ENCODE measurements around the gene TCIRG1.

- TF ChIP-seq CTCF (IDR thresholded peaks at IDR 0.05) (no peak), MYC (IDR thresholded peaks at IDR 0.05; ENCODE audit: borderline replicate concordance, low read length) (no peak), PHF8 (IDR thresholded peaks at IDR 0.05; ENCODE audit: borderline replicate concordance, low read depth) (no peak), MAFK (IDR thresholded peaks at IDR 0.05; ENCODE audit: partially characterized antibody) (no peak), USF2 (IDR thresholded peaks at IDR 0.05) (no peak), POLR2A (IDR thresholded peaks at IDR 0.05; ENCODE audit: low read length) (no peak), TFCP2L1 (CRISPR knock-in tag; IDR thresholded peaks at IDR 0.05) (no peak), RAD21 (conservative IDR thresholded peaks at IDR 0.05 in 1 of 2, IDR thresholded peaks at IDR 0.05 in 1 of 2) (no peak), MAX (IDR thresholded peaks at IDR 0.05) (no peak), CBX2 (IDR thresholded peaks at IDR 0.05; ENCODE audit: borderline replicate concordance, low read depth) (no peak), EHMT2 (IDR thresholded peaks at IDR 0.05; ENCODE audit: low read depth) (no peak)
Observed at GRCh38 chr11:68032997-68033707, 5.7 kb upstream of the TCIRG1 start.

Measured in A549 (cell line).